ENCODE results near the gene RTL10.

The RTL10 gene

GRCh38 chr22:19822301-19823117 is 32.2 kb downstream of the RTL10 start:
- H3K4me1 Mint-ChIP-seq (ENCODE audit: low read depth): no peaks in the 10 kb centered on the region
- H3K9me3 Mint-ChIP-seq: no peaks in the 10 kb centered on the region
- no peak overlapping the region for H3K27ac Mint-ChIP-seq
- peaks cover 3% of the 10 kb centered on the region for H3K36me3 Mint-ChIP-seq (ENCODE audit: low read depth)
- H3K4me3 Mint-ChIP-seq: no peak overlapping the region
- H3K27me3 Mint-ChIP-seq: no peaks in the 10 kb centered on the region

GRCh38 chr22:19821523-19822300 is 33.0 kb downstream of the RTL10 start:
- no peak overlapping the region for H3K4me3 Mint-ChIP-seq
- no peaks in the 10 kb centered on the region for H3K9me3 Mint-ChIP-seq
- no peak overlapping the region for H3K27ac Mint-ChIP-seq

GRCh38 chr22:19820880-19821522 is 33.7 kb downstream of the RTL10 start:
- no peaks in the 10 kb centered on the region for H3K27me3 Mint-ChIP-seq
- H3K9me3 Mint-ChIP-seq: no peaks in the 10 kb centered on the region
- no peak overlapping the region for H3K27ac Mint-ChIP-seq
- no peaks in the 10 kb centered on the region for H3K36me3 Mint-ChIP-seq (ENCODE audit: low read depth)
- H3K4me3 Mint-ChIP-seq: no peak overlapping the region
- no peaks in the 10 kb centered on the region for H3K4me1 Mint-ChIP-seq (ENCODE audit: low read depth)

More at GRCh38 chr22:19821523-19822300, 33.0 kb downstream of the RTL10 start:
- Mint-ChIP-seq H3K36me3 (ENCODE audit: low read depth) (peaks cover 3% of the 10 kb centered on the region), H3K4me1 (ENCODE audit: low read depth) (no peaks in the 10 kb centered on the region), H3K27me3 (no peaks in the 10 kb centered on the region)

- Mint-ChIP-seq H3K9me3 (no peaks in the 10 kb centered on the region), H3K27me3 (no peaks in the 10 kb centered on the region), H3K27ac (no peak overlapping the region), H3K36me3 (ENCODE audit: low read depth) (no peaks in the 10 kb centered on the region), H3K4me1 (ENCODE audit: low read depth) (no peaks in the 10 kb centered on the region), H3K4me3 (no peak overlapping the region)
These were observed 34.5 kb downstream of the RTL10 start for GRCh38 chr22:19819911-19820879.

- no peaks in the 10 kb centered on the region for H3K4me1 Mint-ChIP-seq (ENCODE audit: low read depth)
- no peak overlapping the region for H3K27ac Mint-ChIP-seq
- no peaks in the 10 kb centered on the region for H3K9me3 Mint-ChIP-seq
- H3K4me3 Mint-ChIP-seq: no peak overlapping the region
- no peaks in the 10 kb centered on the region for H3K36me3 Mint-ChIP-seq (ENCODE audit: low read depth)
- no peaks in the 10 kb centered on the region for H3K27me3 Mint-ChIP-seq
These were observed 35.3 kb downstream of the RTL10 start for GRCh38 chr22:19819208-19819910.

- no peaks in the 10 kb centered on the region for H3K27me3 Mint-ChIP-seq
- no peak overlapping the region for H3K4me3 Mint-ChIP-seq
These were observed 36.1 kb downstream of the RTL10 start for GRCh38 chr22:19818324-19819207.

GRCh38 chr22:19816372-19817119 is 38.1 kb downstream of the RTL10 start:
- Mint-ChIP-seq H3K9me3 (no peaks in the 10 kb centered on the region), H3K4me3 (no peak overlapping the region), H3K27ac (no peak overlapping the region)

More at GRCh38 chr22:19818324-19819207, 36.1 kb downstream of the RTL10 start:
- H3K9me3 Mint-ChIP-seq: no peaks in the 10 kb centered on the region
- H3K36me3 Mint-ChIP-seq (ENCODE audit: low read depth): no peaks in the 10 kb centered on the region
- H3K27ac Mint-ChIP-seq: no peak overlapping the region
- no peaks in the 10 kb centered on the region for H3K4me1 Mint-ChIP-seq (ENCODE audit: low read depth)

GRCh38 chr22:19815823-19816290 is 38.8 kb downstream of the RTL10 start:
- Mint-ChIP-seq H3K27me3 (no peaks in the 10 kb centered on the region), H3K36me3 (ENCODE audit: low read depth) (peaks cover 3% of the 10 kb centered on the region), H3K27ac (no peak overlapping the region), H3K4me1 (ENCODE audit: low read depth) (peaks cover 6% of the 10 kb centered on the region), H3K9me3 (no peaks in the 10 kb centered on the region), H3K4me3 (no peak overlapping the region)

More at GRCh38 chr22:19816372-19817119, 38.1 kb downstream of the RTL10 start:
- H3K36me3 Mint-ChIP-seq (ENCODE audit: low read depth): no peaks in the 10 kb centered on the region
- H3K4me1 Mint-ChIP-seq (ENCODE audit: low read depth): no peaks in the 10 kb centered on the region
- H3K27me3 Mint-ChIP-seq: no peaks in the 10 kb centered on the region

GRCh38 chr22:19815093-19815822 is 39.4 kb downstream of the RTL10 start:
- H3K36me3 Mint-ChIP-seq (ENCODE audit: low read depth): peaks cover 3% of the 10 kb centered on the region
- H3K4me3 Mint-ChIP-seq: no peak overlapping the region
- H3K27ac Mint-ChIP-seq: no peak overlapping the region
- H3K27me3 Mint-ChIP-seq: no peaks in the 10 kb centered on the region
- H3K4me1 Mint-ChIP-seq (ENCODE audit: low read depth): peaks cover 10% of the 10 kb centered on the region
- H3K9me3 Mint-ChIP-seq: no peaks in the 10 kb centered on the region

GRCh38 chr22:19814428-19814827 is 40.2 kb downstream of the RTL10 start:
- Mint-ChIP-seq H3K36me3 (ENCODE audit: low read depth) (peaks cover 3% of the 10 kb centered on the region), H3K4me1 (ENCODE audit: low read depth) (peaks cover 10% of the 10 kb centered on the region), H3K9me3 (no peaks in the 10 kb centered on the region), H3K27me3 (no peaks in the 10 kb centered on the region), H3K27ac (no peak overlapping the region), H3K4me3 (no peak overlapping the region)

- no peaks in the 10 kb centered on the region for H3K9me3 Mint-ChIP-seq
- H3K27ac Mint-ChIP-seq: no peak overlapping the region
- peaks cover 3% of the 10 kb centered on the region for H3K36me3 Mint-ChIP-seq (ENCODE audit: low read depth)
- H3K4me1 Mint-ChIP-seq (ENCODE audit: low read depth): peaks cover 10% of the 10 kb centered on the region
- no peaks in the 10 kb centered on the region for H3K27me3 Mint-ChIP-seq
- H3K4me3 Mint-ChIP-seq: no peak overlapping the region
These were observed 41.8 kb downstream of the RTL10 start for GRCh38 chr22:19812910-19813309.

Data from stimulated activated naive CD8-positive, alpha-beta T cell treated with anti-CD3 and anti-CD28 coated beads, Interleukin-15, Interleukin-2, amounts not matched to agents 100 ng/mL and 50 ng/mL, for 24 hours (primary cell).